ENCODE results near the gene BCLAF3.
A peak's percentile ranks its signal among the peaks of the same experiment; 100 is the strongest.

Gene BCLAF3

GRCh38 chrX:19966056-19966455, 24.8 kb downstream of the BCLAF3 start:
- DNase-seq = no peak

DNA sequence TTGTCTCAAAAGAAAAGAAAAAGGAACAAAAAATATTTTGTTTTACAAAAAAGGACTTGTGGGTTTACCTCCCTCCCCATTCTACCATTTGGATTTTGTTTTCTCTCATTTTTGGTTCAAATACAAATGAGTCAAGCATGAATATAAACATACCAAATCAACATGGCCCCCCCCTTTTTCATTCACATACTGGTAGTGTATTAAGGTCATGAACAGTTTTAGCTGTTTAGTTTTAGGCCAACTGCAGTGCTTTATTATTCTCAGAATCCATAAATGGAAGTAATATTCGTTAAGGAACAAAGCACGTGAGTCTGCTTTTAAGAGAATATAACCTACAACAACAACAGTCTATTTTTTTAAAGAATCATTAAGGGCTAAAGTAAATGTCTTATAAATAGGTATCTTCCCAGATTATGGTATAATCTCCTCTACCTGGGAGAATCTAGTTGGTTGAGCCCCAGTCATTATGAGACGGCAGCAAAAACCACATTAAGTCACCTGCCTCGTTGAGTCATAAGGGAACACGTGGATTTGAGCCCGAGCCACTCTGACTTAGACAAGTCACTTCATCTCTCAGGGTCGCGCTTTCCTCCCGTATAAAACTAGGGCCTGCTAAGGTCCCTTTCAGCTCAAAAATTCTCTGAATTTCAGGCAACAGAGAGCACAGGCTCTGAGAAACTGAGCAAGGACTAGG, 26.7 kb downstream of the BCLAF3 start:
- DNase-seq = no peak

GRCh38 chrX:19960913-19961312, 29.9 kb downstream of the BCLAF3 start:
- no peak for DNase-seq

DNA sequence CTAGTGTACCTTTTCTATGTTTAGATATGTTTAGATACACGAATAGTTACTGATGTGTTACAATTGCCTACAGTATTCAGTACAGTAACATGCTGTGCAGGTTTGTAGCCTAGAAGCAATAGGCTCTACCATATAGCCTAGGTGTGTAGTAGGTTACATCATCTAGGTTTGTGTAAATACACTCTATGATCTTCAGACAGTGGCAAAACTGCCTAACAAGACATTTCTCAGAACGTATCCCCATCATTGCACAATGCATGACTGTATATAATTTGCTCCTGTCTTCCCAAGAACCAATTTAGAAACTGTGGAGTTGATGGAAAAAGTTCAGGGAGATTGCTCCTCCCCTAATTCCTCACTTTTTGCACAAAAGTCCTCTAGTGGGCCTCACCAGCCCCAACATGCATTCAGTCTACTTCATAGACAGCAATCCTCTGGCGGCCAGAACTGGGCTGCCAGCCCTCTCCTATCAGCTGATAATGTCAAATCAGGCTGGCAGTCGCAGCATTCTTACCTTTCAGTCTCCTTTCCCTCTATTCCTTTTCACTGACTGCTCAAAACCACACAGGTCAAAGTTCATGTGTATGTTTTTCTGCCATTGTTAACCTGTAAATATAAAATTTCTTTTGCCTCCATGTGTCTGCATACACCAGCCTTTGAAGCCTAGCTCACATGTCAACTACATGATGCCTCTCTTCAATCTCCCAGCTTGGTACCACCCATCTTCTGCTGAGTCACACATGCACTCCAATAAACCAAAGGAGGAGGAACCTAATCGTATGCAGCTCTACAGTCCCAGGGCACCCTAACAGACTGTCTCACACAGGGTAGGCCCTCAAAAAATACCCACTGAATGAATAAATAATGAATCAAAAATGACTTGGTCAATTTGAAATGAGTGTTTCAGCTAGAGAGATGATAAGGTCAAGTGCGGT, 32.0 kb downstream of the BCLAF3 start:
- DNase-seq = no peak

GRCh38 chrX:19956923-19957322, 33.9 kb downstream of the BCLAF3 start:
- peak; percentile 18 for DNase-seq

- DNase-seq = no peak
Observed at GRCh38 chrX:19956306-19956705, 34.6 kb downstream of the BCLAF3 start.

DNA sequence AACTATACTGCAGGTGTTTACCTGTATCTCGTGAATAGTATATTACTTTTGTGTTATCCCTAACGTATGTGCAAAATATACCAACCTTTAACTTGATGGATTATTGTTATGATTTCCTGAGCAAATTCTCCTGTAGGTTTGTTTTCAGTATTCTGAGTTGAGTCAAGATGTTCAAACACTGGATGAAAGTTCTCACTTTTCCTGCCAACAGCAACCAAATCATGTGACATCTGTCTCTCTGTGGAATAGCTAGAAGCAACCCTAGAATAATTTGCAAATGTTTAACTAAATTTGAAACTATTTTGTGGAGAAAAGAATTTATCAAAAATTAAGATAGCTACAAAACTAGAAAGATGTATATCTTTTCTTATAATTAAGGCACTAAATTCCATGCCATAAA, 35.6 kb downstream of the BCLAF3 start:
- DNase-seq = no peak

- no peak for DNase-seq
Observed at GRCh38 chrX:19954335-19955096, 36.3 kb downstream of the BCLAF3 start.

DNA sequence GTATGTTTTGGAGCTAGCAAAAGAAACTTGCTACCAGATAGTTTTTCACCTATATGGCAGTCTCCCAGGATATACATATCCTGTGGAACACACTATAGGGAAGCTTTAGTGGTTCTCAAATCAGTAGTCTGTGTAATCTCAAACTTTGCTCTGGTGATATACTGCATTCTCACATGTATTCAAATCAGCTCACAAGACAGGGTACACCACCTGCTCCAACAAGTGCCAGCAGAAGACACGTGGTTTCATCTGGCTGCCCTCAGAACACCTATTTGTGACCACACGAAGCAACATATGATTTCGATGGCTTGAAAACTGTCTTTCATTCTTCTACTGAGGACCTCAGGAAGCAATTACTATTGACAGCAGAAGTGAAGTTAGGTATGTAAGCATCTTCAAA, 37.7 kb downstream of the BCLAF3 start:
- no peak for DNase-seq

DNA sequence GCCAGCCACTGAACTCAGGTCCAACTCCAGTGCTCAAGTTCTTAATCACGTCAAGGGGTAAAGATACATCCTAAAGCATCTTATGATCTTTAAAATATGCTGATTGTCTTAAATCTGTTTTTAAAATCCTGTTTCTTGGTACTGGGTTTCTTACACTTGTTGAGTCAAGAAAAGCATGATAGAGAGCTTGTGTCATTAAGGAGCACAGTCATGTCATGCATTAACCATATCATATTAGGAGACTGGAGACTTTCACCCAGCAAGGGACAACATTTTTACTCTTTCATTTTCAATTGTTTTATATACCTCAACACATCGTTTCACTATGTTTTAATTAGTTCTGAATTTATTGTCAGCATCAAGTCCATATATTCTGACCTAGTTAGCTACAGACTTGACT, 41.5 kb downstream of the BCLAF3 start:
- DNase-seq = no peak

GRCh38 chrX:19947612-19948011, 43.2 kb downstream of the BCLAF3 start:
- DNase-seq = no peak

All from right hindlimb (tissue), 1 donor.